T-cell (primary cell): ENCODE results near the gene TEAD1. TPM values are rescaled to one million over a fixed set of nuclear protein-coding genes. Genes with fewer than 3 reads are reported as not detected.
"Not testable (repeated sequence)": the region's sequence is repeated elsewhere in the genome, so short reads cannot be mapped to it uniquely, and the experiment has no call there.

Experiments used
- ATAC-seq, 4 experiments: fragments of 200-7000 bp in 3 of 4; fragments of 150-1000 bp in 1 of 4; cut with Tn5 transposase; replicated peaks in 1 of 4; 1 replicate in 3 of 4; 2 replicates in 1 of 4; pipeline ENCODE4 v1.10.0; 2021; ENCODE audit warnings: moderate library complexity in 3 of 4, mild to moderate bottlenecking in 2 of 4, moderate number of reproducible peaks in 1 of 4
- CTCF ChIA-PET, 2 donors: fragments of 300-600 bp; sonication (Branson Sonifier 250); formaldehyde crosslinking; loops; one replicate each; lab custom pipeline; 2022; ENCODE audit warnings: antibody characterized with exemption in 2 of 2; lab: Charles Lee
- POLR2A ChIA-PET, 2 donors: fragments of 300-600 bp; sonication (Branson Sonifier 250); formaldehyde crosslinking; loops; one replicate each; lab custom pipeline; 2022; ENCODE audit warnings: antibody characterized with exemption in 2 of 2; lab: Charles Lee
- DNase-seq, 35 experiments: peaks; one replicate each; pipeline versions ENCODE4 v3.0.0 to v3.0.0-alpha.2; 2013 to 2023
- H3K27ac ChIP-seq: one replicate; pipeline ENCODE4 v1.5.1; 2013; ENCODE audit warnings: low read length
- H3K27me3 ChIP-seq, 2 experiments: replicated peaks in 1 of 2; 1 replicate in 1 of 2; 2 replicates in 1 of 2; pipeline versions ENCODE4 v1.6.1 to v1.7.0; 2013; ENCODE audit warnings: low read length in 1 of 2, mixed read lengths in 1 of 2; ENCODE audit not compliant: control insufficient read depth in 2 of 2, insufficient read depth in 2 of 2; ENCODE audit errors: extremely low read depth in 1 of 2
- H3K36me3 ChIP-seq, 2 donors: 1 replicate in 1 of 2; 2 replicates in 1 of 2; pipeline versions ENCODE4 v1.6.1 to v1.7.0; 2013; ENCODE audit warnings: low read length in 1 of 2; ENCODE audit not compliant: control insufficient read depth in 2 of 2, insufficient read depth in 1 of 2; ENCODE audit errors: extremely low read depth in 1 of 2
- H3K4me1 ChIP-seq, 2 experiments: 1 replicate in 1 of 2; 2 replicates in 1 of 2; pipeline versions ENCODE4 v1.6.1 to v1.7.0; 2013; ENCODE audit warnings: low read length in 2 of 2, mixed read lengths in 1 of 2; ENCODE audit not compliant: insufficient read depth in 2 of 2, control insufficient read depth in 1 of 2; ENCODE audit errors: extremely low read depth in 1 of 2
- H3K4me3 ChIP-seq, 2 donors: 1 replicate in 1 of 2; 2 replicates in 1 of 2; pipeline versions ENCODE4 v1.5.1 to v1.7.0; 2013; ENCODE audit warnings: mild to moderate bottlenecking in 2 of 2, low read length in 1 of 2, moderate library complexity in 1 of 2; ENCODE audit not compliant: control insufficient read depth in 1 of 2; ENCODE audit errors: extremely low read depth in 1 of 2
- H3K9me3 ChIP-seq: 2 replicates; pipeline ENCODE4 v1.7.0; 2013
- H3K27ac Mint-ChIP-seq, 2 donors: one replicate each; pipeline ENCODE4 v1.8.0; 2020 to 2021; ENCODE audit warnings: mild to moderate bottlenecking in 2 of 2, mixed read lengths in 2 of 2
- H3K27me3 Mint-ChIP-seq, 2 donors: one replicate each; pipeline ENCODE4 v1.8.0; 2021 to 2022; ENCODE audit warnings: mixed read lengths in 2 of 2
- H3K36me3 Mint-ChIP-seq: one replicate; pipeline ENCODE4 v1.8.0; 2021; ENCODE audit warnings: mixed read lengths
- H3K4me1 Mint-ChIP-seq, 3 donors: one replicate each; pipeline ENCODE4 v1.8.0; 2020 to 2022; ENCODE audit warnings: mixed read lengths in 3 of 3, mild to moderate bottlenecking in 1 of 3
- H3K4me3 Mint-ChIP-seq, 3 donors: one replicate each; pipeline ENCODE4 v1.8.0; 2020 to 2022; ENCODE audit warnings: mild to moderate bottlenecking in 3 of 3, mixed read lengths in 3 of 3, moderate library complexity in 3 of 3
- H3K9me3 Mint-ChIP-seq, 3 donors: one replicate each; pipeline ENCODE4 v1.8.0; 2020 to 2022; ENCODE audit warnings: mixed read lengths in 3 of 3
- WGBS: methylation state at CpG from one replicate; pipeline ENCODE4 v1.1.5; 2013; ENCODE audit warnings: missing lambda C conversion rate; ENCODE audit not compliant: insufficient coverage; 5-methylcytosine and 5-hydroxymethylcytosine counted together
- total RNA-seq, 35 experiments: library from RNA in 6 of 35; stranded (reverse) in 6 of 35; fragments of 120-200 nt in 1 of 35; gene quantifications; one replicate each; pipeline versions ENCODE4 v1.2.1 to v1.2.4 and lab custom pipeline; 2013 to 2026

The TEAD1 gene
- total RNA-seq, 5 donors from 2014 or later (not counting 1 experiment from before 2014, with no cell fraction given), result 0.20 to 0.72 (median 0.44) TPM; not detected in 1

DNA sequence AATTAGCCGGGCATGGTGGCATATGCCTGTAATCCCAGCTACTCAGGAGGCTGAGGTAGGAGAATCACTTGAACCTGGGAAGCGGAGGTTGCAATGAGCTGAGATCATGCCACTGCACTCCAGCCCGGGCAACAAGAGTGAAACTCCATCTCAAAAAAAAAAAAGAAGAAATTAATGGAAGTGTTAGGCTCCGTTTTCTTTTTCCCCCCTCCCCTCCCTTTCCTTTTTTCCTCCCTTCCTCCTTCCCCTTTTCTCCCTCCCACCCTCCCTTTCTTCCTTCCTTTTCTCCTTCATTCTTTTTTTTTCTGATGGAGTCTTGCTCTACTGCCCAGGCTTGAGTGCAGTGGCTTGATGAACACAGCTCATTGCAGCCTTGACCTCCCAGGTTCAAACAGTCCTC is 203.3 kb downstream of the TEAD1 start:
- not testable (repeated sequence) for H3K4me3 ChIP-seq

GRCh38 chr11:12880327-12880726 is 206.1 kb downstream of the TEAD1 start:
- no peaks in the 10 kb centered on the region for H3K9me3 ChIP-seq
- H3K4me1 Mint-ChIP-seq, result no peaks in the 10 kb centered on the region
- peaks cover 8 to 16% of the 10 kb centered on the region in 2 donors for H3K27me3 Mint-ChIP-seq
- H3K9me3 Mint-ChIP-seq, result no peaks in the 10 kb centered on the region
- no peaks in the 10 kb centered on the region for H3K36me3 Mint-ChIP-seq
- WGBS, result 93% methylated on average over 6 of the region's 6 CpGs
- ATAC-seq (no peak), DNase-seq (no peak)
- no peak overlapping the region for H3K27ac ChIP-seq
- no peak overlapping the region for H3K4me3 ChIP-seq
- no peaks in the 10 kb centered on the region for H3K36me3 ChIP-seq
- H3K4me3 Mint-ChIP-seq, result no peak overlapping the region
- H3K4me1 ChIP-seq, result no peaks in the 10 kb centered on the region
- no peak overlapping the region for H3K27ac Mint-ChIP-seq
- ChIA-PET POLR2A (no interaction called here), CTCF (interaction anchor here in 1 of 2 donors (0.5 kb wide), 1 partner anchor 202 kb away, joined by 3 read pairs; no protein-coding TSS in a partner anchor)
- H3K27me3 ChIP-seq, result peaks cover 0 to 20% of the 10 kb centered on the region in 2 experiments

More for the DNA sequence above, 203.3 kb downstream of the TEAD1 start:
- CTCF ChIA-PET, result interaction anchor here in 1 of 2 donors (0.9 kb wide), 1 partner anchor 1346 kb away, joined by 3 read pairs; no protein-coding TSS in a partner anchor
- POLR2A ChIA-PET, H3K4me3 Mint-ChIP-seq, H3K9me3 Mint-ChIP-seq, H3K36me3 Mint-ChIP-seq, H3K36me3 ChIP-seq, DNase-seq, H3K27ac ChIP-seq, ATAC-seq, H3K4me1 ChIP-seq, H3K9me3 ChIP-seq, H3K4me1 Mint-ChIP-seq, H3K27ac Mint-ChIP-seq: not testable (repeated sequence)
- peaks cover 0 to 20% of the 10 kb centered on the region in 2 experiments for H3K27me3 ChIP-seq
- peaks cover 8 to 24% of the 10 kb centered on the region in 2 donors for H3K27me3 Mint-ChIP-seq
- no CpG with 5 or more reads among the region's 4 CpGs for WGBS

- peaks cover 0 to 20% of the 10 kb centered on the region in 2 experiments for H3K27me3 ChIP-seq
These were observed 208.4 kb downstream of the TEAD1 start for GRCh38 chr11:12882670-12883069.

GRCh38 chr11:12884751-12885318 is 210.6 kb downstream of the TEAD1 start:
- Histone ChIP-seq H3K9me3 (no peaks in the 10 kb centered on the region), H3K27me3 (peaks cover 0 to 19% of the 10 kb centered on the region in 2 experiments), H3K27ac (no peak overlapping the region), H3K4me1 (no peaks in the 10 kb centered on the region), H3K4me3 (no peak overlapping the region), H3K36me3 (no peaks in the 10 kb centered on the region)
- H3K36me3 Mint-ChIP-seq, result no peaks in the 10 kb centered on the region
- no peaks in the 10 kb centered on the region for H3K4me1 Mint-ChIP-seq
- H3K9me3 Mint-ChIP-seq, result no peaks in the 10 kb centered on the region
- H3K27ac Mint-ChIP-seq, result no peak overlapping the region
- ChIA-PET CTCF (interaction anchor here in 1 of 2 donors (1.9 kb wide), 1 partner anchor 554 kb away, joined by 6 read pairs; no protein-coding TSS in a partner anchor), POLR2A (no interaction called here)
- ATAC-seq, result no peak
- peaks cover 9 to 14% of the 10 kb centered on the region in 2 donors for H3K27me3 Mint-ChIP-seq
- H3K4me3 Mint-ChIP-seq, result no peak overlapping the region
- WGBS, result 86% methylated on average over 2 of the region's 5 CpGs
- no peak for DNase-seq

More at GRCh38 chr11:12882670-12883069, 208.4 kb downstream of the TEAD1 start:
- Mint-ChIP-seq H3K27me3 (peaks cover 3 to 11% of the 10 kb centered on the region in 2 donors), H3K27ac (no peak overlapping the region), H3K4me3 (no peak overlapping the region), H3K9me3 (no peaks in the 10 kb centered on the region), H3K36me3 (no peaks in the 10 kb centered on the region), H3K4me1 (no peaks in the 10 kb centered on the region)
- WGBS, result 89% methylated on average over 5 of the region's 5 CpGs
- ChIA-PET POLR2A (no interaction called here), CTCF (interaction anchor here in 1 of 2 donors (0.6 kb wide), 1 partner anchor 99 kb away, joined by 3 read pairs; no protein-coding TSS in a partner anchor)
- Histone ChIP-seq H3K36me3 (no peaks in the 10 kb centered on the region), H3K4me1 (no peaks in the 10 kb centered on the region), H3K27ac (no peak overlapping the region), H3K9me3 (no peaks in the 10 kb centered on the region), H3K4me3 (no peak overlapping the region)
- DNase-seq (no peak), ATAC-seq (no peak)

- ChIA-PET CTCF (no interaction called here), POLR2A (no interaction called here)
- no peaks in the 10 kb centered on the region for H3K9me3 ChIP-seq
- peaks cover 8 to 14% of the 10 kb centered on the region in 2 donors for H3K27me3 Mint-ChIP-seq
- no peak for DNase-seq
- no peaks in the 10 kb centered on the region for H3K4me1 Mint-ChIP-seq
- ATAC-seq, result no peak
- no peak overlapping the region for H3K27ac Mint-ChIP-seq
- H3K27ac ChIP-seq, result no peak overlapping the region
- peaks cover 2 to 13% of the 10 kb centered on the region in 2 experiments for H3K27me3 ChIP-seq
- no peak overlapping the region for H3K4me3 ChIP-seq
- H3K9me3 Mint-ChIP-seq, result no peaks in the 10 kb centered on the region
- H3K36me3 Mint-ChIP-seq, result no peaks in the 10 kb centered on the region
- no peak overlapping the region for H3K4me3 Mint-ChIP-seq
- no peaks in the 10 kb centered on the region for H3K36me3 ChIP-seq
- H3K4me1 ChIP-seq, result no peaks in the 10 kb centered on the region
- WGBS, result 63% methylated on average over 7 of the region's 8 CpGs
These were observed 211.6 kb downstream of the TEAD1 start for GRCh38 chr11:12885717-12886239.

GRCh38 chr11:12886508-12886907 is 212.3 kb downstream of the TEAD1 start:
- Histone ChIP-seq H3K4me1 (no peaks in the 10 kb centered on the region), H3K9me3 (no peaks in the 10 kb centered on the region), H3K27me3 (peaks cover 2 to 9% of the 10 kb centered on the region in 2 experiments), H3K36me3 (no peaks in the 10 kb centered on the region), H3K4me3 (no peak overlapping the region), H3K27ac (no peak overlapping the region)
- DNase-seq (no peak), ATAC-seq (no peak)
- H3K36me3 Mint-ChIP-seq, result no peaks in the 10 kb centered on the region
- CTCF ChIA-PET, result interaction anchor here in 1 of 2 donors (0.7 kb wide), 1 partner anchor 353 kb away, joined by 3 read pairs; no protein-coding TSS in a partner anchor
- H3K9me3 Mint-ChIP-seq, result no peaks in the 10 kb centered on the region
- no peak overlapping the region for H3K27ac Mint-ChIP-seq
- H3K4me3 Mint-ChIP-seq, result no peak overlapping the region
- no peaks in the 10 kb centered on the region for H3K4me1 Mint-ChIP-seq
- H3K27me3 Mint-ChIP-seq, result peaks cover 8 to 14% of the 10 kb centered on the region in 2 donors
- POLR2A ChIA-PET, result no interaction called here
